GM19452 (cell line): ENCODE measurements around the gene DOP1B.
"Not testable (repeated sequence)": the region's sequence is repeated elsewhere in the genome, so short reads cannot be mapped to it uniquely, and the experiment has no call there.

ENCODE experiments used
- ATAC-seq: cut with Tn5 transposase; IDR thresholded peaks from one replicate; pipeline ENCODE4 v1.9.1; 2021; ENCODE audit not compliant: unreplicated experiment

The DOP1B gene

DNA sequence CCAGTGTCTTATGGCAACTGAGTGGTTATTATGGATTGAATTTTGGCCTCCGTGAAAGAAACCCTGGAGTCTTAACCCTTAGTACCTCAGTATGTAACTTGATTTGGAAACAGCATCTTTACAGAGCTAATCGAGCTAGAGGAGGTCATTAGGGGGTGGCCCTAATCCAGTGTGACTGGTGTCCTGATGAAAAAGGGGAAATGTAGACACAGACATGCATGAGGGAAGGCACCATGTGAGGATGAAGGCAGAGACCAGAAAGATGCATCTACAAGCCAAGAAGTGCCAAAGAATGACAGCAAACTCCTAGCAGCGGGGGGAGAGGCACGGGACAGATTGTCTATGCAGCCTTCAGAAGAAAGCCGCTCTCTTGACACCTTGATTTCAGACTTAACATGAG lies 14.7 kb downstream of the DOP1B start:
- ATAC-seq = no peak

DNA sequence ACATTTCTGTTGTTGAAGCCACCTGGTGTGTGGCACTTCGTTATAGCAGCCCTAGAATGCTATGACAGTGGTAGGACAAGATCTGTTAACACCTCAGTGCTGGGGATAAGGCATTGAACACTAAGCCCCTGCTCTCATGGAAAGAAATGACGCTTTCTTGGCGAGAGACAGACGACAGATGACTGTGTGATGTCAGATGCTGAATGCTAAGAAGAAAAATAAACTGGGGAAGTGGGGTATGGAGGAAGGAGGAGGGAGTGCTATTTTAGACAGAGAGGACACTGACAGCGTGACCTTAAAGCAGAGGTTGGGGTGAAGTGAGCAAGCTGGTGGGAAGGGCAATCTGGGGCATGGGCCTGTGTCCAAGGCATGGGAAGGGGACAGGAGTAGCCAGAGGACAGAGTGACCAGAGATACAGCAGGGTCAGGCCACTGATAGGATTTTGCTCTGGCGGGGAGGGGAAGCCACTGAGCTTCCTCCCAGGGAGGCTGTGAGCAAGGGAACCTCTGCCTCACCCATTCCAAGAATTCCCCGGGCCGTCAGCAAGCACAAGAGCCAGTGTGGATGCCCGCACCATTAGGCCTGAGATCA lies 15.2 kb downstream of the DOP1B start:
- ATAC-seq = no peak

- ATAC-seq = no peak
Measured at GRCh38 chr21:36174780-36175179, 18.2 kb downstream of the DOP1B start.

- ATAC-seq = no peak
Measured at GRCh38 chr21:36175771-36176565, 19.3 kb downstream of the DOP1B start.

GRCh38 chr21:36178349-36178748 lies 21.7 kb downstream of the DOP1B start:
- ATAC-seq = no peak

GRCh38 chr21:36179145-36179544 lies 22.5 kb downstream of the DOP1B start:
- no peak for ATAC-seq

DNA sequence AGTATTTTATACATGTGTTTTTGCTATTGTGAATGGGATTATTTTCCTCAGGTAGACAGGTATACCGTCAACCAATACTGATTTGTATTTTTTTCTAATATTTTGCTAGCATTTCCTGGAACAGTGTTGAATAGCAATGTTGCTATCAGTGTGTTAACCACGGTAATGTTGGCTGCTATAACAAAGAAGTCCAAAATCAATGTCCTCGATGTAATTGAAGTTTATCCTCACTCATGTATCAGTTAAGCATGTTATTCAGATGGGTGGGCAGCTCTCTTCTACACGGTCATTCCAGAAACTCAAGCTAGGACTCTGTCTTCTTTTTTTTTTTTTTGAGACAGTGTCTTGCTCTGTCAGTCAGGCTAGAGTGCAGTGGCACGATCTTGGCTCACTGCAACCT lies 24.3 kb downstream of the DOP1B start:
- no peak for ATAC-seq

DNA sequence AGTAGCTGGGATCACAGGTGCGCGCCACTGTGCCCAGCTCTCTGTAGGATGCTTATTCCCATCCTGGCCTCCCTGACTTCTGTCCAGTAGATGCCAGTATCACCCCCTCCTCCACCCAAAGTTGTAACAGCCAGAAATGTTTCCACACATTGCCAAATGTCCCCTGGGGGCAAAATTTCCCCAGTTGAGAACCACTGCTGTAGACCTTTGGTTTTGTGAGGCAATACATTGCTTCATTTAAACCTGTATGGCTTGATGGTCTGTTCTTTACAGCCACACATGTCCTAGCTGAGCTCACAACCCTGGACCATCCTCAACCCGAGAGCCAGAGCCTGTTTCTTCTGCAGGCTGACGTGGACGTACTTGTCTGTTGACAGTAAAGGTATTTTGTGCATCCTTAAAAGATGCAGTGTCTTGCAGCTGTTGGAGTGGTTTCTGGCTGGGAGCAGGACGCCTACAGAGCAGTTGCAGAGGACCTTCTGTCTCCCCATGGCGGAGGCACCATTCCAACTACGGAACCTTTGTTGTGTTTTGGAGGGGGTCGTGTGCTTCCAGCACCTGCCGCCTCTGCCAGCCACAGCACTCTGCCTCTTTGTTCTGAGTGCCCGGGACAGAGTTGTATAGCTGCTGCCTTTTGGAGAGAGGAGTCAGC lies 26.6 kb downstream of the DOP1B start:
- no peak for ATAC-seq

GRCh38 chr21:36184545-36184944 lies 27.9 kb downstream of the DOP1B start:
- ATAC-seq = no peak

DNA sequence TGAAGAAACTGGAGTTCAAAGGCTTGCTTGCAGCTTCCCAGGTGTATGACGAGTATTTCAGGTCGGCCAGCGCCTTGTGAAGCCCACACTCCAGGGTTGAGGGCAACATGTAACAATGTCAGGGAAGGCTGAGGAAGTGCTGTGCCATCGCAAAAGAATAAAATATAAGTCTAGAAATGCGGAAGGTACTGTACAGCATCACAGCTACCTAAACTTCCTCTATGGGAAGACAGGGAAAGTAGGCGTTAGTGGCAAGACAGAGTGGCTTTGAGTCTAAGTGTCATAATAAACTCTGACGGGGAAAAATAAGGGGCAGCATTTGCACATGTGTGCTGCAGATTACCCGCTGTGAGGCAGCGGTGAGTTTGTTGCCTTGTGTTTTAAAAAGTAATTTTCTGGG lies 28.9 kb downstream of the DOP1B start:
- no peak for ATAC-seq

DNA sequence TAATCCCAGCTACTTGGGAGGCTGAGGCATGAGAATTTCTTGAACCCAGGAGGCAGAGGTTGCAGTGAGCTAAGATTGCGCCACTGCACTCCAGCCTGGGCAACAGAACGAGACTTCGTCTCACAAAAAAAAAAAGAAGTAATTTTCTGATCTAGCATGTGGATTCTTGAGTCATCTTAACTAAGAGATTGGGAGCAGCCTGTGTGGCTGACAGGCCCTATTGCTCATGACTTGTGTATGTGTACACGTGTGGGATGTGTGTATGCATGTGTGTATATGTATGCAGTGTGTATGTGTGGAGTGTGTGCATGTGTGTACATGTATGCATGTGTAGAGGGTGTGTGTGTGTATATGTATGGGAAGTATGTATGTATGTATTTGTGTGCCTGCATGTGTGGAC lies 29.5 kb downstream of the DOP1B start:
- ATAC-seq = no peak

DNA sequence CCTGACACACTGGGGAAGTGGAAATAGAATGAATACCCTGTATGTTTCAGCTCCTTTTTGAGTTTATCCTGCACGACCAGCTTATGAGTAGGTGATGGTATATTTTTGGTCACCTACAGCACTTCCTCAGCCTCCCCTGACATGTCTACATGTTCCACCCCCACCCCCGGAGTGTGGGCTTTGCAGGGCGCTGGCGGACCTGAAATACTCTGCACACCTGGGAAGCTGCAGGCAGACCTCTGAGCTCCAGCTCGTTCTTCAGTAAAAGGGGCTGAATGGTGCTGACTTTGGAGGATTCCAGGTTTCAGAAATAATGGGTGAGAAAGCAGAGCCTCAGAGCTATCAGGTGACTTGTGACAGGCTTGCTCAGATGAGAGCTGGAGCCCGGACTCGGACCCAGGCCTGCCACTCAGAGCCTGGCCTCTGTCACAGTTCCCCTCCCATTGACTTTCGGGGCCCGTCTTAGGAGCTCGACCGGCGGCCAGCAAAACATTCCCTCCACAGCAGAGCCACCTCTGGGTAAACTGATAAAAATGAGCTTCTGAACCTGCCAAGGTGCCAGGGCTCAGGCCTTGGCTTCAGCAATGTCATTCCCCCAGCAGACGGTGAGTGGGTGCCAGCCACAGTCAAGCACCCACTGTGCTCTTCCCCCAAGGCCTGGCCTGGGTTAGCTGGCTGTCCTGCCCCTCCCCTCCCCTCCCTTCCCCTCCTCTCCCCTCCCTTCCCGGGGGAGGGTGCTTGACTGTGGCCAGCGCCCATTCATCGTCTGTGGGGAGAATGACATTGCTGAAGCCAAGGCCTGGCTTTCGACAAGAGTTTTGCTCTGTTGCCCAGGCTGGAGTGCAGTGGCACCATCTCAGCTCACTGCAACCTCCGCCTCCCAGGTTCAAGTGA lies 30.1 kb downstream of the DOP1B start:
- ATAC-seq = no peak

GRCh38 chr21:36188081-36188681 lies 31.6 kb downstream of the DOP1B start:
- ATAC-seq = no peak

DNA sequence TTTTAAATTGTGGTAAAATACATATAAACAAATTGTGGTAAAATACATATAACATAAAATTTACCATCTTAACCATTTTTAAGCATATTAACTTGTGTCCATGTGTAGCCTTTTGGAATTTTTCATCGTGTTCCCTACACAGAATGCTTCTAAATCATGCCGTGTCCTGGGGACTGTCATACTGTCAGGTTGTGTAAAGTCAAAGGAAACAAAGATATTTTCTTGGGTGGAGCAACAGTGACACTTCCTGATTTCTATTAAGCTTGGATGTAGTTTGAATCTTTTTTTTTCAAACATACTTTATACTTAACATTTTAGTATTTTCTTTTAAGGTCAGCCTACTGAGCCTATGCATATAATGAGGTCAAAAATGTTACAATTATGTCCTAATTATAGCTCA lies 32.3 kb downstream of the DOP1B start:
- no peak for ATAC-seq

DNA sequence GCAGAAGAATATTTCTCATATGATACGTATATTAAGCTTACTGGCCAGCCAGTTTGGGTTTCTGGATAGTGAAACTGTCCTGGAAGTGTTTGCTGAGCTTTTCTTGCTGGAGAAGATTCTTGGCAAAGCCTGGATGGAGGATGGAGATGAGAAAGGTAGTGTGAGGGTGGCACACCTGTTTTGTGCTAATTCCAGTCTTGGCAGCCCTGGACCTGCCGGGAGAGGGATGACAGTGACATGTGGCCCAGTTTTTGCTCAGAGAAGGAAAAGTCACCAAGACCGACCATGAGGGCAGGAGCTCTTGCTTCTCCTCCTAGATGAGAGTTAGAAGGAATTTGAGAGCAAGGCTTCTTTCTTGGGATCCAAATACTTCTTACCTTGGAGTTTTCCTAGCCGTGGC lies 34.1 kb downstream of the DOP1B start:
- ATAC-seq = no peak

DNA sequence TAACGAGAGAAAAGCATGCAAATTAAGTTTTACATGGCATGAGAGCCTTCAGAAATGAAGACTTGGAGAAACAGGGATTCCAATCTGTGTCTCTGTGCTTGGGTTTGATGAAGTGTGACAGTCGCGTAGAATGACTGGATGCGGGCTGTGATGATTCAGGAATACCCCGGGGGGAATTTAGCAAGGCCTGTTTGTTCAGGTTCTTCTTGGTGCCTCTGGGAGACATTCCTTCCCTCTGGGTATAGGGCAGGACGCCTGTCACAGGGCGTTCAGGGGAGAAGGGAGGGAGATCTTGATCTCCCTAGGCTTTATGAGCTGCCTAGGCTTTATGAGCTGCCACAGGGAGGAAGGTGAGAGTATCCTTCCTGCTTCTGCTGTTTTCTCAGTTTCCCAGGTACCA lies 36.6 kb downstream of the DOP1B start:
- ATAC-seq = no peak

DNA sequence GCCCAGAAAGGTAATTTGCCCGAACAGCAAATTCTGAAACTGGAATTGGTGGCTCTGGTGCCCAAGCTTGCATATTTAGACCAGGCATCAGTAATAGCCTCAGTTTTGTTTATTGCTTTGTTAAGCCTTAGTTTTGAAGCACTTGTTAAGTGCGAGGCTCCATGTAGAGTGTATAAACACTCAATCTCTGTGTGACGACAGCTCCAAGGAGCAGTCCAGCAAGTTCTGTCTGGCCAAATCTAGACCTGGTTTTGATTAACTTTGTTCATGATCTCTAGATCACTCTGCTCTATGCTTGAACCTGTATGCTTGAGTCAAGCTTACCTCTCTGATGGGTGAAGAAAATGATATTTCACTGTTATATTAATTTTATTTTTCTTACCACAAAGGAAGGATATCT lies 37.4 kb downstream of the DOP1B start:
- ATAC-seq = no peak

DNA sequence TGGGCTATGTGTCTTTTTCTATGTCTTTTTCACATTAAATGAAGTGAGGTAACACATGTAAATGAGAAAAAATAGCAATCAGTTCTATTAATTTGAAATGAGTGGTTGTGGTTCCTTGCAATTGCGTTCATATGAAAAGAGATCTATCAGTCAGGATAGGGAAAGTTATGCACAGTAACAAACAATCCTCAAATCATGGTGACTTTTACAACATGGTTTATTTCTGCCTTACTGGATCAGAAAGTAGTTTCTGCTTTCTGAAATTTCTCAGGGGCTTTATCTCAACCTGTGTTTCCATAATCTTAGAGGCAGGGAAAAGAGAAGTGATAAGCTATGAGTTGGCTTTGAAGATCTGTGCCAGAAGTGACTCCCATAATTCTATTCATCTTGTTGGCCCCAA lies 39.0 kb downstream of the DOP1B start:
- no peak for ATAC-seq

DNA sequence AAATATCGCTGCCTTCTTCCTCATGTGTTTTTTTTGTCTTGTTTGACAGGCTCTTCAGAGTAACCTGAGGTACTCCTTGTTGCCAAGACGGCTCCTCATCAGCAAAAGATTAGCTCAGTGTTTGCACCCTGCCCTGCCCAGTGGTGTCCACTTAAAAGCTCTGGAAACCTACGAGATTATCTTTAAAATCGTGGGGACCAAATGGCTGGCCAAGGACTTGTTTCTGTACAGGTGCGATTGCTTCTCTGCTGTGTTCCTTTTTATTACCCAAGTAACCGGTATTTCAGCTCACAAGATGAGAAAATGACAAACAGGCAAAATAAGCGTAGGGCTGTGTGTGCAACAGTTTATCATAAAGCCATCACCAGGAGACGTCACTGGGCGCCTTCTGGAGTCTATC lies 42.4 kb downstream of the DOP1B start:
- ATAC-seq = no peak

DNA sequence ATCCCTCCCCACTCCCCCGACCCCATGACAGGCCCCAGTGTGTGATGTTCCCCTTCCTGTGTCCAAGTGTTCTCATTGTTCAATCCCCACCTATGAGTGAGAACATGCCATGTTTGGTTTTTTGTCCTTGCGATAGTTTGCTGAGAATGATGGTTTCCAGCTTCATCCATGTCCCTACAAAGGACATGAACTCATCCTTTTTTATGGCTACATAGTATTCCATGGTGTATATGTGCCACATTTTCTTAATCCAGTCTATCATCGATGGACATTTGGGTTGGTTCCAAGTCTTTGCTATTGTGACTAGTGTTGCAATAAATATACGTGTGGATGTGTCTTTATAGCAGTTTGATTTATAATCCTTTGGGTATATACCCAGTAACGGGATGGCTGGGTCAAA lies 43.0 kb downstream of the DOP1B start:
- ATAC-seq = not testable (repeated sequence)

DNA sequence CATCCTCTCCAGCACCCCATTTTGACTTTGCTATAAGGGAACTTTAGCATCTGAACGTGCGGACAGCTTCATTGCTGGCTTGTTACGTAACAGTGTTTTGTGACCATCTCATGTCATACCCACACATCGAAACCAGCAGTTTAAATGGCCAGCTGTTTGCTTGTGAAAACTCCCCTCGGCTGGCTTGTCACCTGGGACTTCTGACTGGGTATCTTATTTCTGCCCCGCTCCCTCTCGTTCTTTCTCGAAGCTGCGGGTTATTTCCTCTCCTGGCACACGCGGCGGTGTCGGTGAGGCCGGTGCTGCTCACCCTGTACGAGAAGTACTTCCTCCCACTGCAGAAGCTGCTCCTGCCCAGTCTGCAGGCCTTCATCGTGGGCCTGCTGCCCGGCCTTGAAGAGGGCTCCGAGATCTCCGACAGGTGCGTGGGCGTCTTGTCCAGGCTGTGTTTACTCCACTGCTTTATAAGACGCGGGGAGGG lies 43.5 kb downstream of the DOP1B start:
- no peak for ATAC-seq
